Kidney glomerular epithelial cell (primary cell): ENCODE data around the gene MRPL49.

Source experiments
- DNase-seq: peaks from one replicate; lab custom pipeline; 2025; lab: John Stamatoyannopoulos, UW

The MRPL49 gene

GRCh38 chr11:65102142-65103095, 19.7 kb upstream of the MRPL49 start:
- DNase-seq: no peak

GRCh38 chr11:65103476-65103875, 18.6 kb upstream of the MRPL49 start:
- no peak for DNase-seq

GRCh38 chr11:65104628-65105027, 17.5 kb upstream of the MRPL49 start:
- DNase-seq: no peak

- DNase-seq: no peak
These were observed 15.0 kb upstream of the MRPL49 start for GRCh38 chr11:65107078-65107477.

- DNase-seq: no peak
These were observed 14.2 kb upstream of the MRPL49 start for GRCh38 chr11:65107751-65108468.

GRCh38 chr11:65108469-65109123, 13.5 kb upstream of the MRPL49 start:
- DNase-seq: no peak

- DNase-seq: no peak
These were observed 12.6 kb upstream of the MRPL49 start for GRCh38 chr11:65109231-65110198.

- DNase-seq: peak; percentile 82
These were observed 11.7 kb upstream of the MRPL49 start for GRCh38 chr11:65110354-65110861.

- no peak for DNase-seq
These were observed 10.9 kb upstream of the MRPL49 start for GRCh38 chr11:65111159-65111743.

- DNase-seq: peak; percentile 83
These were observed 10.2 kb upstream of the MRPL49 start, which contains the start of gene TM7SF2 for GRCh38 chr11:65111744-65112545. Gene TM7SF2 (plus strand): TSS chr11:65111872. CDS start chr11:65112016, 144 bp downstream.

- DNase-seq: no peak
These were observed 9.4 kb upstream of the MRPL49 start for GRCh38 chr11:65112546-65113360.

- peak; percentile 34 for DNase-seq
These were observed 8.8 kb upstream of the MRPL49 start for GRCh38 chr11:65113361-65113756.

GRCh38 chr11:65113839-65114238, 8.3 kb upstream of the MRPL49 start:
- no peak for DNase-seq

- no peak for DNase-seq
These were observed 7.5 kb upstream of the MRPL49 start for GRCh38 chr11:65114538-65115171.

- no peak for DNase-seq
These were observed 6.6 kb upstream of the MRPL49 start for GRCh38 chr11:65115361-65116082.

- no peak for DNase-seq
These were observed 5.5 kb upstream of the MRPL49 start for GRCh38 chr11:65116370-65117205.
